NCI-H345 (cell line): ENCODE data around the gene TANGO6.

ENCODE experiments used
- DNase-seq: peaks from one replicate; lab custom pipeline; 2025; lab: John Stamatoyannopoulos, UW

Gene TANGO6

DNA sequence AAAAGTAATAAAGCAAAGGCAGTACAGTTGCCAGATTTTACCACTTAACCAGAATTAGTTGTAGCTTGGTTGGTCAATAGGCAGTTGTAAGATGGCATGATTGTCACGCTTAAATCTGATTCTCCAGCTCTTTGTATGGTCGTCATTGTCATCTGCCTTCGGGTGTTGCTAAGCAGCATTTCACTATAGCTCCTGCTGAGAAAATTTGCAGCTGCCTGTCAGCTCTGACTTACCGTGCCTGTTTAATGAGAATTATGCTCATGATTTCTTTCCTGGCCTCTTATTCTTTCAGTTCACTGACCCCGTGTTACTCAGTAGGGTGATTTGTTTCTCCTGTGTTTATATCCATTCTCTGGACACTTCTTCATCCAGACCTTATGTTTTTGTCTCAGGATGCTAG, 66.7 kb downstream of the TANGO6 start:
- peak; percentile 67 for DNase-seq

GRCh38 chr16:68915589-68915988, 72.3 kb downstream of the TANGO6 start:
- no peak for DNase-seq

DNA sequence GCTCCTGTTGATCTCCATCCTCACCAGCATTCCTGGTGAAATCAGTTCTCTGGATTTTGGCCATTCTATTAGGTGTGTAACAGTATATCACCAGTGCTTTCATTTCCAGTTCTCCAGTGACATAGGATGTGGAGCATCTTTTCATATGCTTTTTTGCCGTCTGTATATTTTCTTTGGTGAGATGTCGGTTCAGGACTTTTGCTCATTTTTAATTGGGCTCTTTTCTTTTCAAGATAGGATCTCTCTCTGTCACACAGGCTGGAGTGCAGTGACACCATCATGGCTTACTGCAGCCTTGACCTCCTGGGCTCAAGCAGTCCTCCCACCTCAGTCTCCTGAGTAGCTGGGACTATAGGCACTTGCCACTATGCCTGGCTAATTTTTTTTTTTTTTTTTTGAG, 74.2 kb downstream of the TANGO6 start:
- no peak for DNase-seq

DNA sequence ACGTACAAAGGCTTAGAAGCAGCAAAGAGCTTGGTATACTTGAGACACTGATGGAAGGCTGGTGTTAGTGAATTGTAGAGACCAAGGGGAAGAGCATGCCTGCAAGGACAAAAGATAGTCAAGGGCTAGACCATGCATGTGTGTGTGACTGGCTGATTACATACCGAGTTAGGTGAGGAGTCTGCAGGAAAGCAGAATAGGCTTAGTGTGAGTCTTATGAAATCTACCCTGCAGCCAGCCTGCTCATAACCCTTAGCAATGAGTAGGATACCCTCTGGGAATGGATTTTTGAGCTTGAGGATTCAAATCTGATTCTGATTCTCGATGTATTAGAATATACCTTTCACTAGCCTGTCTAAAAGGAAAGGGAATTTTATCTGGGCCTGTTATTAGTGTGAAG, 77.0 kb downstream of the TANGO6 start:
- no peak for DNase-seq

- no peak for DNase-seq
Measured at GRCh38 chr16:68921637-68922036, 78.3 kb downstream of the TANGO6 start.

DNA sequence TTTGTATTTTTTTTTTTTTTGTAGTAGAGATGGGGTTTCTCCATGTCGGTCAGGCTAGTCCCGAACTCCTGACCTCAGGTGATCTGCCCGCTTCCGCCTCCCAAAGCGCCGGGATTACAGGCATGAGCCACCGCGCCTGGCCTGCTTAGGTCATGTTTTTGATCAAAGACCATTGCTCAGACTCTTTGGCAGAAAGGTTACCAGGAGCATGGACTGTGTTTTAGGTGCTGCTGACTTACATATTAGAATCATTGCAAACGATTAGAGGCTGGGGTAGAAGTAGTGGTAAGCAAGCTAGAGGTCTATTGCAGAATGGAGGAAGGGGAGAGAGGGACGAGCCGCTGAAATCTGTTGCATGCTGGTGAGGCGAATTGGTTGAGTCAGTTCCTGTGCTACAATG, 79.8 kb downstream of the TANGO6 start:
- no peak for DNase-seq

DNA sequence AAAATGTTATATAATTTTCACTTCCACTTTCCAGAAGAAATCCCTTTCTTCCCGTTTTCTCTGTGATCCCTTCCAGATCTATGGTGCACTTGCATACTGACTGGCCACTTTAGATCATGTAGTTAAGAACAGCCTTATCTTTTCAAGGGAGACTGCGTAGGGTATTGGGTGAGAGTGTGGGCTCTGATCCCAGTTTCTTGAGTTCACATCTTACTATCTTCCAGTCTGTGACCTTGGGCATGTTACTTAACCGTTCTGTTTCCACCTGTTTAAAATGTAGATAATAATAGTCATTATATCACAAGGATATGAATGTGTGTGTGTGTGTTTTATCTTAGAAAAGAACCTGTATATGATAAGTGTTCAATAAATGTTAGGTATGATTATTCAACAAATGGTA, 83.7 kb downstream of the TANGO6 start:
- no peak for DNase-seq

DNA sequence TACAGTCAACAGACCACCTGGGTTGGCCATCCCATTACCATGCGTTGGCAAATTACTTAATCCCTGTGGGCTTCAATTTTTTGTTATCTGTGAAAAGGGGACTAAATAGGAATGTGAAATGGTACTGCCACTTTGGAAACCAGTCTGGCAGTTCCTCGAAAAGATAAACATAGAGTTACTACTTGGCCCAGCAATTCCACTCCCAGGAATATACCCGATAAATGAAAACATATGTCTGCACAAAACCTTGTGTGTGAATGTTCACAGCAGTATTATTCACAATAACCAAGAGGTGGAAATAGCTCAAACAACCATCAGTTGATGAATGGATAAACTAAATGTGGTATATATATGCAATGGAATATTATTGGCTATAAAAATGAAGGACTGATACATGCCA, 87.9 kb downstream of the TANGO6 start:
- no peak for DNase-seq

GRCh38 chr16:68934402-68934801, 91.1 kb downstream of the TANGO6 start:
- no peak for DNase-seq

GRCh38 chr16:68935008-68935407, 91.7 kb downstream of the TANGO6 start:
- DNase-seq, result no peak

DNA sequence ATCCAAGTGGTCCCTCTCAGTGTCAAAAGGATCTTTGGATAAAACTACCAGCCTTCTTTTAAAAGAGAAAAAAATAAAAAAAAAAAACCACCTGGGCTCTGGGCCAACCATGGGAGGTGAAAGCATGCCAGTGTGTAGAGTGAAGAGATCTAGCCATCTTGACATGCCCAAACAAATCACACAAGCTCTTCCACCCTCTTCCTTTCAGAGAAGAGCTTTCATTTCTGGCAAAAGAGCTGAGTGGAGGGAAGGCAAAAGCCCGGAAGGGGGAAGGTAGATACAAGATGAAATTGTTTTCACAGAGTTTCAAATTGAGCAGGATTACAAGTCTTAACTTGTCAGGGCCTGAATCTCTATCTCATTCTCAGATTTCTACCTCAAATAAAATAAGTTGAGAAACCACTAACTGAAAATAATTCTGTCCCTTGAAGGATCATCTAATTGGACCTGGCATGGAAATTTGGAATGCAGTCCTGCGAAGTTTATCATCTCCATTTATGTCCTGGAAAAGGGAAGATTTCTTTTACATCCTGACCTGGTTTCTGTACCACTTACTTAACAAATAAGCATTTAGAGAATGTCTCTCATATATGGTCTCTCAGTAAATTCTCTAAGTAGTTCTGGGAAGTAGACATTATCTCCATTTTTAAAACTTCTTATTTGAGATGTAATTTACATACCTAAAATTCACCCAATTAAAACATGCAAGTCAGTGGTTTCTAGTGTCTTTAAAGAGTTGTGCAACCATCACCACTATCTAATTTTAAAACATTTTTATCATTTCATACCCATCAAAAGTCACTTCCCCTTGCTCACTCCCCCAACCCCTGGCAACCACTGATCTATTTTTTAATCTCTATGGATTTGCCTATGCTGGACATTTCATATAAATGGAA, 93.7 kb downstream of the TANGO6 start:
- peak; percentile 11 for DNase-seq

DNA sequence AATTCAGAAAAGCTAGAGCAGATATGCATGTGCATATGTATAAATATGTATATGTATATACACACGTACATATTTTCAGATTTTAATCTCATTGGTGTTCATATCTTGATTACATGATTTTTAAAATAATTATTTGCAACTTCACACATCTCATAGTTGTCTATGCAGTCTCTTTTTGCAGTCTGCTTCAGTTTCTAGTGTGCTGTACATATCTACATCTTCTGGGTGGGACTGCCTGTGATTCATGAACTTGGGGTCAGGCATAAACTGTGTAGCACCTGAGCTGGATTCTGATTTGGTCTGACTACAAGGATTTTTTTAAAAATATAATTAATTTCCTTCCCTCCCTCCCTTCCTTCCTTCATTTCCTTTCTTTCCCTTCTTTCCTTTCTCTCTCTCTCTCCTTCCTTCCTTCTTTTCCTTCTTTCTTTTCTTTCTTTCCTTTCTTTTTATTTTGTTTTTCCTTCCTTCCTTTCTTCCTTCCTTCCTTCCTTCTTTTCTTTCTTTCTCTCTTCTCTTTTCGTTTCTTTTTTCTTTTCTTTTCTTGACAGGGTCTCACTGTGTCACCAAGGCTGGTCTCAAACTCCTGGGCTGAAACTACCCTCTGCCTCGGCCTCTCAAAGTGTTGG, 96.5 kb downstream of the TANGO6 start:
- DNase-seq, result no peak

- DNase-seq, result no peak
Measured at GRCh38 chr16:68940816-68941215, 97.5 kb downstream of the TANGO6 start.

DNA sequence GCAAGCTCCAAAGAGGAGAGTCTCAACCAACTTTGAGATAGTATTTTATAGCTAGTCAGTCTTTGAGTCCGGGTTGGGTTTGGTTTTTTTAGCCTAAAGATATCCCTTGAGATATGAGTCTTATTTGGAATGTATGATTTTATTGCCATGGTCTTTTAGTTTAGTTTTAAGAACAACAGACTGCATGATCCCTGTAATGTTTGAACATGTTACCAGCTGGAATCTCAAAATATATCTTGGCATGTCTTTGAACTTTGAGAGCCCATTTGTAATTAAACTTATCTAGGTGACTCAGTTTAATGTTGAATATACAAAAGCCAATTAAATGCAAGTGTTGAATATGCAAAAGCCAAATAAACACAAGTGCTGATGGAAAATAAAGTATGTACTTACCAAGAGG, 100.6 kb downstream of the TANGO6 start:
- no peak for DNase-seq

DNA sequence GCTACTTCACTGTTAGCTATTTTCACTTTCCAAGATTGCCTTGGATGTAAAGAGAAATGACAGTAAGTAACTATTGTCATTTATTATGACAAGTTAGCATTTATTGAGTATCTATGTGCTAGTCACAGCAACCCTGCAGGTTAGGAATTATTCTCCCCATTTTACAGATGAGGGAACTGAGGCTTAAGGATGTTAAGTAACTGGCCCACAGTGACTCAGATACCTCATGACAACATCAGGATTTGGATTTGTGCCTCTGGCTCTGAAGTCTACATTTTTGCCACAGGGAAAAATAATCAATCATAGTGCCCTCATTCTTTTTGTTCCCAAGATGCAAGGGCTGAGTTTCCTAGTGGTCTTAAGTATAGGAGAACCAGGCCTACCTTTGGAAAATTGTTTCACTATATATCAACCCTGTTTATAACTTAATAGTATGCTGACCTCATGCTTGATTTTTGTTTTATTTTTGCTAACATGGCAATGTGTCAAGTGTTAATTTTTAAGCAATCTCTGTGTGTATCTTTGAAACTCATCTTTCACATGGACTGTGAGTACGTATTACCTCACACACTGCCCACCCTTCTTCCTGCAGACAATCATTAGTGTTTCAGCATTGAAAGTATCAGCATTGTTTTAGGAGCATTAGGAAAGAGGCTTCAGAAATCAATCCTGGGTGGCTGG, 105.0 kb downstream of the TANGO6 start:
- no peak for DNase-seq

- DNase-seq, result no peak
Measured at GRCh38 chr16:68951991-68952877, 108.9 kb downstream of the TANGO6 start.

DNA sequence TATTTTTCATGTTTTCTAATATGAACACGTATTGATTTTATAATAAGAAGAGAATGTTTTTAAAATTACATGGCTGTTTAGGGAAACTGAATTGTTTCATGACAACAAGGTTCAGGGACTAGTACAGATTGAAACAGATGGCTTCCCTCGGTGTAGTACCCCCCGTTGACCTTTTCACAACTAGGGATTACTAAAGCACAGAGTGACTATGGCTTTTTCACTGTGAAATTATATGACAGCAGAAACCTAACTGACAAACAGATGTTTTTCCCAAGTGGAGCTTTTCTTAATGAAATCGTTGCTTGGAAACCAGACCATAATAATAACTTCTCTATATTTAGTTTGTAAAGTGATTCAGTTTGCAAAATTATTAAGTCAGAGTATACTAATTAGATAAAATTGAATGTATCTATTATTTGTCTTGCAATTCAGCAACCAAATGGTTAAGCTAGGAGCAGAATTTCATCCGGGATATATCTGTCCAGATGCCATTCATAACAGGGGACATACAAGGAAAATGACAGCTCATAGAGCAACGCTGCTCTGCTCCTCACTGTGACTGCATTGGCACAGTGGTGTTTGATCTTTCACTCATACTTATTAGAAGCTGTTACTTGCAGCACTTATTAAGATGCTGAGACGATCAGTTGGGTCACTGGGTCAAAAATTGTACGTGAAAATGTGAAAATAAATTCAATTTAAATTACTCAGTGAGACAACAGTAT, 111.7 kb downstream of the TANGO6 start:
- peak; percentile 6 for DNase-seq

DNA sequence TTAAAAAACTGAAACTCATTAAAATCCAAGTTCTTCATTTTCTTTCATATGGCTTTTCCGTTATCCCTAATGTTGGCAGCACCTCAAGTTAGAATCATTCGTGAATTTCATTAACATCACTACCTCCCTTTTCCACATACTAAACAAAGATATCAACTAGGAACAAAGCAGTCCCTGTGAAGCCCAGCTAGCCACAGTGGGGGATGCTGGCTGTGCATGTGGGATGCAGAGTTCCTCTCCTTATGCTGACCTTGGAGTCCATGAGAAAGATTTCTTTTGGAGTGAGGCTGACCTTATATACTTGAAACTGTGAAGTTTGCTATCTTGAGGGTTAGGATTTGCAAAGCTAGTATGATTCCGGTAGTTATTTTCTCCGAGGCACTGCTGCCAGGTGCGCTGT, 117.6 kb downstream of the TANGO6 start:
- no peak for DNase-seq

- DNase-seq, result no peak
Measured at GRCh38 chr16:68961778-68962402, 118.6 kb downstream of the TANGO6 start.

DNA sequence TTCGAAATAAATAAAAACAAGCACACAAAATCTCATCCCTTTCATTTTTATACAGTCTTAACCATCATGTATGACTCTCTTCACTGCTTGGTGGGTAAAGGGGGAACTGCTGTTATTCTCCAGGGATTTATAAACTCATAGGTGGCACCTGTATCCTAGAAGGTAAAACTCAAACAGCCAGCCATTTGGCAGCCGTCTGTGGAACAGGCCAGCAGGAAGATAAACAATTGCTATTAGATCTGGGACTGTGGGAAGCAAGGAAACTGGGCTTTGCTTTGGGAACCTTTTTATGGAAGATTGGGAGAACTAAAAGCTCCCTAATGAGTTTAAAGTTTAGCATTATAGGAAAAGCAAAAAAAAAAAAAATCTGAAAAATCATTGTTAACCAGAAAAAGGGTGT, 126.0 kb downstream of the TANGO6 start:
- no peak for DNase-seq

DNA sequence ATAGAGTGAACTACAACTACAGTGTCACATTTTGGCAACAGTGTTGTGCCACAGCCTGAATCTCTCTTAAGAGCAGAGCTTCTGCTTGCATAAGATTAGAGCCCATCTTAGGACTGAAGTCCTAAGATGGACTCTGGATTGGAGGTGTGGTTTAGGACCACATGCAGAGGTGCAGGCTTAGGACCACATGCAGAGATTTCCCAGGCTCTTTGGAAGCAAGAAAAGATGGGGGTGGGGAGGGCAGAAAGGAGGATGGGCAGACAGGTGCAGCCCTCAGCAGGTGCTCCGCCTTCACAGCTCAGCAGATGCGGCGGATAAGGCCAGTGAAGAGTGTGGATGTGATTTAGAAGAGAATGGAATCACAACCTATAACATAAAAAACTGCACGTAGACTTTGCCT, 128.7 kb downstream of the TANGO6 start:
- peak; percentile 68 for DNase-seq
